Measurements from ENCODE around the gene NCAN. TPM values are rescaled to one million over a fixed set of nuclear protein-coding genes. Genes with fewer than 3 reads are reported as not detected.
"Not testable (repeated sequence)": the region's sequence is repeated elsewhere in the genome, so short reads cannot be mapped to it uniquely, and the experiment has no call there.

NCAN gene
- total RNA-seq, 6 experiments from 2014 or later, result 0.04 to 0.07 (median 0.06) TPM; not detected in 2

- ATAC-seq (no peak), DNase-seq (no peak)
- Histone ChIP-seq H3K9me3 (no peaks in the 10 kb centered on the region), H3K36me3 (no peaks in the 10 kb centered on the region), H3K4me1 (no peaks in the 10 kb centered on the region), H3K4me3 (no peak overlapping the region), H3K27me3 (no peaks in the 10 kb centered on the region), H3K27ac (no peak overlapping the region)
- TF ChIP-seq POLR2A (IDR thresholded peaks at IDR 0.05), result no peak
- TF ChIP-seq CTCF (IDR thresholded peaks at IDR 0.05), result no peak
- intact Hi-C loops (cut with DNase I), result no loop called here
- WGBS (ENCODE audit: insufficient coverage, low coverage, low lambda C conversion rate, missing lambda C conversion rate), result 5% methylated on average over 4 of the region's 5 CpGs
Observed at GRCh38 chr19:19214159-19214490, 2.4 kb downstream of the NCAN start.

- Histone ChIP-seq H3K4me1 (no peaks in the 10 kb centered on the region), H3K9me3 (no peaks in the 10 kb centered on the region), H3K4me3 (no peak overlapping the region), H3K27ac (no peak overlapping the region), H3K36me3 (no peaks in the 10 kb centered on the region), H3K27me3 (no peaks in the 10 kb centered on the region)
- 0% methylated on average over 2 of the region's 8 CpGs for WGBS (ENCODE audit: insufficient coverage, low coverage, low lambda C conversion rate, missing lambda C conversion rate)
- intact Hi-C loops (cut with DNase I), result no loop called here
- DNase-seq, result no peak
- ATAC-seq, result peak; percentile 40 to 54 (median 41)
- no peak for TF ChIP-seq CTCF (IDR thresholded peaks at IDR 0.05)
- no peak for TF ChIP-seq POLR2A (IDR thresholded peaks at IDR 0.05)
Observed at GRCh38 chr19:19214892-19215291, 3.1 kb downstream of the NCAN start.

- no peak for ATAC-seq
- no peak for TF ChIP-seq CTCF (IDR thresholded peaks at IDR 0.05)
- no peak for TF ChIP-seq POLR2A (IDR thresholded peaks at IDR 0.05)
- 59% methylated on average over 3 of the region's 4 CpGs for WGBS (ENCODE audit: insufficient coverage, low coverage, low lambda C conversion rate, missing lambda C conversion rate)
- Histone ChIP-seq H3K36me3 (no peaks in the 10 kb centered on the region), H3K4me1 (no peaks in the 10 kb centered on the region), H3K9me3 (no peaks in the 10 kb centered on the region), H3K27ac (no peak overlapping the region), H3K4me3 (no peak overlapping the region), H3K27me3 (no peaks in the 10 kb centered on the region)
- intact Hi-C loops (cut with DNase I), result no loop called here
- no peak for DNase-seq
Observed at GRCh38 chr19:19215792-19216191, 4.0 kb downstream of the NCAN start.

- intact Hi-C loops (cut with DNase I), result no loop called here
- 47% methylated on average over 4 of the region's 4 CpGs for WGBS (ENCODE audit: insufficient coverage, low coverage, low lambda C conversion rate, missing lambda C conversion rate)
- no peak for TF ChIP-seq CTCF (IDR thresholded peaks at IDR 0.05)
- ATAC-seq (peak in 1 of 4 donors; percentile 25), DNase-seq (no peak)
- Histone ChIP-seq H3K9me3 (no peaks in the 10 kb centered on the region), H3K27ac (no peak overlapping the region), H3K4me1 (no peaks in the 10 kb centered on the region), H3K36me3 (no peaks in the 10 kb centered on the region), H3K4me3 (no peak overlapping the region), H3K27me3 (no peaks in the 10 kb centered on the region)
Observed at GRCh38 chr19:19217099-19217498, 5.3 kb downstream of the NCAN start.

- ATAC-seq (peak in 1 of 4 donors; percentile 21), DNase-seq (no peak)
- H3K4me3 ChIP-seq, result no peak overlapping the region
- TF ChIP-seq CTCF (IDR thresholded peaks at IDR 0.05) (no peak), POLR2A (IDR thresholded peaks at IDR 0.05) (no peak)
- H3K4me1 ChIP-seq, result no peaks in the 10 kb centered on the region
- no peaks in the 10 kb centered on the region for H3K9me3 ChIP-seq
- H3K27me3 ChIP-seq, result no peaks in the 10 kb centered on the region
- WGBS (ENCODE audit: insufficient coverage, low coverage, low lambda C conversion rate, missing lambda C conversion rate), result 89% methylated on average over 8 of the region's 21 CpGs
- H3K36me3 ChIP-seq, result no peaks in the 10 kb centered on the region
- H3K27ac ChIP-seq, result no peak overlapping the region
- intact Hi-C loops (cut with DNase I), result no loop called here
Observed at GRCh38 chr19:19218911-19219310, 7.2 kb downstream of the NCAN start.

- H3K27me3 ChIP-seq; ATAC-seq; DNase-seq; H3K27ac ChIP-seq; intact Hi-C loops (cut with DNase I); H3K36me3 ChIP-seq; H3K4me3 ChIP-seq; H3K9me3 ChIP-seq; H3K4me1 ChIP-seq: not testable (repeated sequence)
- WGBS (ENCODE audit: insufficient coverage, low coverage, low lambda C conversion rate, missing lambda C conversion rate), result 63% methylated on average over 8 of the region's 8 CpGs
Observed at GRCh38 chr19:19221000-19221399, 9.2 kb downstream of the NCAN start.

Measured in right lobe of liver (tissue), 6 donors.